Osteocyte (in vitro differentiated cells): ENCODE measurements around the gene SPHKAP. TPM values are rescaled to one million over a fixed set of nuclear protein-coding genes. Genes with fewer than 3 reads are reported as not detected.

ENCODE experiments used
- DNase-seq: peaks from one replicate; pipeline ENCODE4 v3.0.0; 2021; ENCODE audit warnings: mixed read lengths; ENCODE audit not compliant: unreplicated experiment; ENCODE audit errors: extremely low spot score
- H3K27ac Mint-ChIP-seq: one replicate; pipeline ENCODE4 v1.8.0; 2021; ENCODE audit warnings: mild to moderate bottlenecking, mixed read lengths; ENCODE audit not compliant: unreplicated experiment
- H3K27me3 Mint-ChIP-seq: one replicate; pipeline ENCODE4 v1.8.0; 2021; ENCODE audit warnings: mixed read lengths; ENCODE audit not compliant: unreplicated experiment
- H3K36me3 Mint-ChIP-seq: one replicate; pipeline ENCODE4 v1.8.0; 2021; ENCODE audit warnings: mixed read lengths; ENCODE audit not compliant: unreplicated experiment
- H3K4me1 Mint-ChIP-seq: one replicate; pipeline ENCODE4 v1.8.0; 2021; ENCODE audit warnings: mixed read lengths; ENCODE audit not compliant: unreplicated experiment
- H3K4me3 Mint-ChIP-seq: one replicate; pipeline ENCODE4 v1.8.0; 2021; ENCODE audit warnings: mild to moderate bottlenecking, moderate library complexity, mixed read lengths; ENCODE audit not compliant: unreplicated experiment
- H3K9me3 Mint-ChIP-seq: one replicate; pipeline ENCODE4 v1.8.0; 2021; ENCODE audit warnings: mixed read lengths; ENCODE audit not compliant: unreplicated experiment
- CTCF ChIP-seq: fragments of 200-600 bp; sonication (generic); IDR thresholded peaks from 2 replicates; pipeline ENCODE4 v1.5.0; 2021; ENCODE audit warnings: antibody characterized with exemption, mild to moderate bottlenecking, moderate library complexity
- total RNA-seq: library from RNA; stranded (reverse); gene quantifications from 2 replicates; pipeline ENCODE4 v1.2.1, GENCODE V29; 2021

The SPHKAP gene
- total RNA-seq, 1 donor from 2014 or later, result not detected

DNA sequence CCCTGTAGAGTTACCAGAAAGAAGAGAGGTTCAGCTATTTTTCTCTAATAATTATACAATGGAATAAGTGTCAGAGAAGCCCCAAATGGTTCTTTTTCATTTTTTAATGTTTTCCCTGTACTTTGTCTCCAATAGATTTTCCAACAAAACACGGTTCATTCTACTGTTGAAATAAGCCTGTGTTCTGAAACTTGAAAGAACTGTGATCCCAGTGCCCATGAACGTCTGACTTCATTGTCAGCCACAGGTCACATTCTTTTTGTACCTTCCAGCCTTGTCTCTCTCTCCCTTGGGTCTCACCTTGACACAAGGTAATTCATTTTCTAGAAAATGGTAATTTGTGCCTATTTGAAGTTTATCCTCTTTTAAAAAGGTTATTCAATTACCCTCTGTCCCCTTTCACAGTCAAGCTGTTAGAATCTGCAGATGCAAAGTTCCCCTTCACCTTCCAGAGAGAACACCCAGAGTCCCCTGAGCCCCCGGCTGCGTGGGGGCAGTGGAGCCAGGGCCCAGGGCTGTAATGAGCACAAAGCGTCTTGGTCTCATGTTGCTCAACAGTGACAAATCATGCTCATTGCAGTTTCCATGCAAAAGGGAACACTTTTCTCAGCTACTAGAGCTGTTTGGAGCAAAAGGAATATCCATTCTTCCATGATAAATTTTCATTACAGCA lies 115.2 kb downstream of the SPHKAP start:
- no peak for TF ChIP-seq CTCF
- H3K27me3 Mint-ChIP-seq, result no peaks in the 10 kb centered on the region
- H3K36me3 Mint-ChIP-seq, result no peaks in the 10 kb centered on the region
- no peaks in the 10 kb centered on the region for H3K4me1 Mint-ChIP-seq
- no peak overlapping the region for H3K27ac Mint-ChIP-seq
- no peak for DNase-seq
- H3K4me3 Mint-ChIP-seq, result no peak overlapping the region
- no peaks in the 10 kb centered on the region for H3K9me3 Mint-ChIP-seq

GRCh38 chr2:228065686-228066085 lies 115.8 kb downstream of the SPHKAP start:
- Mint-ChIP-seq H3K36me3 (no peaks in the 10 kb centered on the region), H3K9me3 (no peaks in the 10 kb centered on the region), H3K27me3 (no peaks in the 10 kb centered on the region), H3K27ac (no peak overlapping the region), H3K4me1 (no peaks in the 10 kb centered on the region), H3K4me3 (no peak overlapping the region)
- no peak for DNase-seq
- no peak for TF ChIP-seq CTCF

DNA sequence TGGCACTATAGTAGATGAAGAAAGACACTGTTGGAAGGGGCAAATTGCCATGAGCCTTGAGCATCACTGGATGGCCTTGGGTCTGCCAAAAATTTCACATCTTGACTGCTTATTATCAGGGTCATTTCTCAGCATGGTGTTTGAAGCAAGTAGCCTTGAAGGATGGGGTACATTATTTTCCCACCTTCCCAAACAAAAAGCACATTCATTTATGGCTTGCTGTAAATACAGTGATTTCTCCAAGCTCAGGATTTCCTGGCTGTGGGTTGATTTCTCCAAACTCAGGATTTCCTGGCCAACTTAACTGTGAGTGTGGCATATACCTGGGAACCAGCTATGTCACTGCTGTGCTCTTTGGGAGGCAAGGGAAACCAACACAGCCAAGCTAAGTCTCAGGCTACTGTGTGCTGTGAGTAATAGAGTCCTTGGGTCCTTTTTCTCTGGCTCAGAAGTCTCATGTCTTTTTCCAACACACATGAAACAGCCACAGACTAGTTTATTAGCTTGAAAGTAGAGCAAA lies 116.6 kb downstream of the SPHKAP start:
- H3K36me3 Mint-ChIP-seq, result no peaks in the 10 kb centered on the region
- no peaks in the 10 kb centered on the region for H3K9me3 Mint-ChIP-seq
- H3K27ac Mint-ChIP-seq, result no peak overlapping the region
- TF ChIP-seq CTCF, result no peak
- no peak overlapping the region for H3K4me3 Mint-ChIP-seq
- H3K27me3 Mint-ChIP-seq, result no peaks in the 10 kb centered on the region
- no peak for DNase-seq
- H3K4me1 Mint-ChIP-seq, result no peaks in the 10 kb centered on the region

- Mint-ChIP-seq H3K4me1 (no peaks in the 10 kb centered on the region), H3K36me3 (no peaks in the 10 kb centered on the region), H3K9me3 (no peaks in the 10 kb centered on the region), H3K27me3 (no peaks in the 10 kb centered on the region), H3K27ac (no peak overlapping the region), H3K4me3 (no peak overlapping the region)
- TF ChIP-seq CTCF, result no peak
- no peak for DNase-seq
Measured at GRCh38 chr2:228064024-228064423, 117.5 kb downstream of the SPHKAP start.

DNA sequence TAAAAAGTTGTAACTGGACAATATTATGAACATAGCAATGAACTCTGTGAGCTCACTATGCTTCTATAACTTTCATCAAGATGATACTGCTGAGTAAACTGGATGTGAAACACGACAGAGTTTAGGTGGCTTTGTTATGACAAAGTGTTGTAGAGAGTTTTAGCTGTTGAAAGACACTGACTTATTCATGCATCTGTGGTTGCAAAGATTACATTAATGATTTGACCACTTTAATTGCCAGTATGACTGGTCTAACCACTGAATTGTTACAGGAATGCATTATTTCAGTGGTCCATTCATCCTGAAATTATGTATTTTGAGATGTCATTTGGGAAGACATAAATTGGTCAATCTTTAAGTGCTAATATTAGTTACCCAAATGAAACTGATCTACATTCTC lies 117.9 kb downstream of the SPHKAP start:
- Mint-ChIP-seq H3K27me3 (no peaks in the 10 kb centered on the region), H3K9me3 (no peaks in the 10 kb centered on the region), H3K4me1 (no peaks in the 10 kb centered on the region), H3K4me3 (no peak overlapping the region), H3K27ac (no peak overlapping the region), H3K36me3 (no peaks in the 10 kb centered on the region)
- no peak for TF ChIP-seq CTCF
- no peak for DNase-seq
